ENCODE results near the gene SACM1L.
"Not testable (repeated sequence)": the region's sequence is repeated elsewhere in the genome, so short reads cannot be mapped to it uniquely, and the experiment has no call there.

The SACM1L gene

DNA sequence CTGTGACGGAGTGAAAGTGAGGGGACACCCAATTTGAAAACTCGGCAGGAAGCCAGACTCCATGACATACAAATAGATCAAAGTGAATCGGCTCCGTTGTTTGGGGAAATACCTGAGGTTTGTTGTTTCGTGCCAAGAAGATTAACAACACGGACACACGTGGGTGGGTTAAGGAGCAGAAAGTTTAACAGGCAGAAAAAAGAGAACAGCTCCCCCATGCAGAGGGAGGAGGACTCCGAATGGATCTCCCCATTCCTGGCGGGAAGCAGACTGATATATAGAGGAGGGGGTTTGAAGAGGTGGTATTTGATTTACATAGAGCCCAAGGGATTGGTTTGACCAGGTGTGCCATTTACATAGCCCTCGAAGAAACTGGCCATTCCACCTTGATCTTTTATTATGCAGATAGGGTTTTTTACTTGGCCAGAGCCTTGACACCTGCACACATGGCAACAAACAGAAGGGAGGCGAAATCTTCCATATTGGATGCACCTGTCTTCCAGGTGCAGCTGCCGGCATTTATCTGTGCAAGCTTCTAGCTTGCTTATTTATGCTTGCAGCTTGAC is 4.8 kb upstream of the SACM1L start:
- Mint-ChIP-seq H3K36me3 (ENCODE audit: low read depth) (peaks cover 23% of the 10 kb centered on the region), H3K27me3 (ENCODE audit: low read depth, poor library complexity) (peaks cover 20% of the 10 kb centered on the region), H3K4me3 (no peak overlapping the region), H3K27ac (no peak overlapping the region), H3K9me3 (peaks cover 22% of the 10 kb centered on the region), H3K4me1 (peaks cover 7% of the 10 kb centered on the region)
- TF ChIP-seq, protein P1, sequence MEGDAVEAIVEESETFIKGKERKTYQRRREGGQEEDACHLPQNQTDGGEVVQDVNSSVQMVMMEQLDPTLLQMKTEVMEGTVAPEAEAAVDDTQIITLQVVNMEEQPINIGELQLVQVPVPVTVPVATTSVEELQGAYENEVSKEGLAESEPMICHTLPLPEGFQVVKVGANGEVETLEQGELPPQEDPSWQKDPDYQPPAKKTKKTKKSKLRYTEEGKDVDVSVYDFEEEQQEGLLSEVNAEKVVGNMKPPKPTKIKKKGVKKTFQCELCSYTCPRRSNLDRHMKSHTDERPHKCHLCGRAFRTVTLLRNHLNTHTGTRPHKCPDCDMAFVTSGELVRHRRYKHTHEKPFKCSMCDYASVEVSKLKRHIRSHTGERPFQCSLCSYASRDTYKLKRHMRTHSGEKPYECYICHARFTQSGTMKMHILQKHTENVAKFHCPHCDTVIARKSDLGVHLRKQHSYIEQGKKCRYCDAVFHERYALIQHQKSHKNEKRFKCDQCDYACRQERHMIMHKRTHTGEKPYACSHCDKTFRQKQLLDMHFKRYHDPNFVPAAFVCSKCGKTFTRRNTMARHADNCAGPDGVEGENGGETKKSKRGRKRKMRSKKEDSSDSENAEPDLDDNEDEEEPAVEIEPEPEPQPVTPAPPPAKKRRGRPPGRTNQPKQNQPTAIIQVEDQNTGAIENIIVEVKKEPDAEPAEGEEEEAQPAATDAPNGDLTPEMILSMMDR (IDR thresholded peaks at IDR 0.05) = no peak
- no peak for DNase-seq

DNA sequence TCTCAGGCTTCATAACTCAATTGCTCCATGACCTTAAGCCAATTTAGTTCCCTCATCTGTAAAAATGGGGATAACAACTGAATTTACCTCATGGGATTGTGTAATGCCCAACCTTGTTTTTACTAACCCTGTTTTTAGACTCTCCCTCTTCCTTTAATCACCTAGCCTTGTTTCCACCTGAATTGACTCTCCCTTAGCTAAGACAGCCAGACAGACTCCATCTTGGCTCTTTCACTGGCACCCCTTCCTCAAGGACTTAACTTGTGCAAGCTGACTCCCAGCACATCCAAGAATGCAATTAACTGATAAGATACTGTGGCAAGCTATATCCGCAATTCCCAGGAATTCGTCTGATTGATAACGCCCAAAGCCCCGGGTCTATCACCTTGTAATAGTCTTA is 3.5 kb upstream of the SACM1L start:
- Mint-ChIP-seq H3K27ac (peak overlapping the region; percentile 36), H3K27me3 (ENCODE audit: low read depth, poor library complexity) (peaks cover 17% of the 10 kb centered on the region), H3K9me3 (peaks cover 22% of the 10 kb centered on the region), H3K36me3 (ENCODE audit: low read depth) (peaks cover 23% of the 10 kb centered on the region), H3K4me1 (peaks cover 12% of the 10 kb centered on the region)
- DNase-seq, H3K4me3 Mint-ChIP-seq: not testable (repeated sequence)

DNA sequence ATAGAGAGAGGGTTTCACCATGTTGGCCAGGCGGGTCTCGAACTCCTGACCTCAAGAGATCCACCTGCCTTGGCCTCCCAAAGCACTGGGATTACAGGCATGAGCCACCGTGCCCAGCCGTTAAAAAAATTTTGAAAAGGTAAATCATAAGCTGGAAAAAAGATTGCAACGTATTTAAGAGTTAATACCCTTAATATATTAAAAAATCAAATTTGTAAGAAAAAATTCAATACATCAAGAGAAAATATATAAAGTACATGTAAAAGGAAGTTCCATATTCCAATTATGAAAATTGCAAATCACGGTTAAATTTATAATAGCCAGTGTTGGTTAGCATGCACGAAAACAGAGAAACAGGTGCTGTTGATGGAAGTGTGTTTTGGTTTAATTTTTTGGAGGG is 2.3 kb upstream of the SACM1L start:
- peaks cover 20% of the 10 kb centered on the region for H3K36me3 Mint-ChIP-seq (ENCODE audit: low read depth)
- peaks cover 17% of the 10 kb centered on the region for H3K27me3 Mint-ChIP-seq (ENCODE audit: low read depth, poor library complexity)
- peaks cover 21% of the 10 kb centered on the region for H3K9me3 Mint-ChIP-seq
- no peak overlapping the region for H3K27ac Mint-ChIP-seq
- peaks cover 23% of the 10 kb centered on the region for H3K4me1 Mint-ChIP-seq
- no peak for DNase-seq
- TF ChIP-seq, protein P1 (IDR thresholded peaks at IDR 0.05) = no peak
- no peak overlapping the region for H3K4me3 Mint-ChIP-seq

DNA sequence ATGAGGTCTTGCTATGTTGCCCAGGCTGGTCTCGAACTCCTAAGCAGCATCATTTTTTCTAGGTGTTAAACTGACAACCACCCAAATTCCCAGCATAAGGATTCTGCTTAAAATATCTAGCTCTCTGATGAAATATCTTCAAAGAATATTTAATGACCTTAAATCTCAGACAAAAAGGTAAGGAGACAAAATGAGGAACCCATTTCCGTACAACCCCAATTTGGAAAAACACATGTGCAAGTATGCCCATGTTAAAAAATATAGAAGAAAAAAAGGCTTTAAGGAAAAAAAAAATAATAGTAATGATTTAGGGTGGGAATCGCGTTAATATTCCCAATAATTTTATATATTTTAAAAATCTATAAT is 1.4 kb upstream of the SACM1L start:
- Mint-ChIP-seq H3K4me1 (peaks cover 32% of the 10 kb centered on the region), H3K36me3 (ENCODE audit: low read depth) (peaks cover 15% of the 10 kb centered on the region), H3K9me3 (peaks cover 14% of the 10 kb centered on the region), H3K27ac (no peak overlapping the region), H3K27me3 (ENCODE audit: low read depth, poor library complexity) (peaks cover 17% of the 10 kb centered on the region), H3K4me3 (peak overlapping the region; percentile 91)
- no peak for DNase-seq
- TF ChIP-seq, protein P1 (IDR thresholded peaks at IDR 0.05) = no peak

DNA sequence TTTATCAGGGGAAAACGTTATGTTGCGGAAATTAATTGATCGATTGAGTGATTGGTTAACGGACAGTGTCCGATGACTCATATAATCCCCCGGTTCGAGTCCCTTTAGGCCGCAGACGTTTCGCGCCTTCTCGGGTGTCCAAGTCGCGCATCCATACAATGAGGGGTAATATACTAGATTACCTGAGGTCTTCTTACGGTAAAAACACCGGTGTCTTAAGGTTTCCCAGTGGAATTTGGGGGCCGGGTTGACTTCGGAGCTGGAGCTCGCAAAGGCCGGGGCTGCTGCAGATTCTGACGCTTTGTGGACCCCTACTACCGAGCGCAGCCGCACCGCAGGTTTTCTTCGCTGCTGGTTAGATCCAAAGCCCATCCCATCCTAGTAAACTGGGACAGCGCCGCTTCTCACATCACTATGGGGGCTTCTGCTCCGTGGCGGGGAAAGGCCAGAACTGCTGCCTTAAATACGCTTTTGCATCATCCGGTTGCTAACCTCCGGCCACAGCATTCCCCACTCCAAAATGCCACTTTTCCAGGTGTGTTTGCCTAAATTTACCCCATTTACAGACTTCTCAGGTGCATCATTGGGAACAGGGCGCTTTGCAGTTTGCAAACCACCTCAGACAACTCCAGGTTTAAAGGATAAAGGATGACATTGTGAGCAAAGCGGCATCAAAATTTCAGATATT is 858 bp upstream of the SACM1L start:
- Mint-ChIP-seq H3K27ac (peak overlapping the region; percentile 99), H3K36me3 (ENCODE audit: low read depth) (peaks cover 11% of the 10 kb centered on the region), H3K9me3 (peaks cover 9% of the 10 kb centered on the region), H3K27me3 (ENCODE audit: low read depth, poor library complexity) (peaks cover 14% of the 10 kb centered on the region), H3K4me3 (peak overlapping the region; percentile 91), H3K4me1 (peaks cover 33% of the 10 kb centered on the region)
- DNase-seq = peak; percentile 57
- TF ChIP-seq, protein P1 (IDR thresholded peaks at IDR 0.05) = no peak

DNA sequence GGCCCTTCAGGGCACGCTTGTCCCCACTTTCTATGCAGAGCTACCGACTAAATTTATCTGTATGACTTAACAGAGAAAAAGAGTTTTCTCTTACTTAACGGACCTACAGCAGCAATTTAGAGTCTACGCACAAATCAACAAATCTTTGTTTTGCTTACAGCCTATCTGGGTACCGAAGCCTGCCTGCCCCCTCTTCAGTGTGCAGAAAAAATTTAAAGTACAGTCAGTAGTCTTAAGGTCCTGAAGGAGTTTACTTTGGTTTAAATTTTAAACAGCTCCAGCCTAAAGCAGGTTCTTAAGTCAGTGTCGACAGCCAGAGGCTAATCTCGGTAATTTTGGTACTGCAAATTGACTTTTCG is 570 bp downstream of the SACM1L start:
- no peak for DNase-seq
- Mint-ChIP-seq H3K4me1 (peaks cover 35% of the 10 kb centered on the region), H3K9me3 (peaks cover 4% of the 10 kb centered on the region), H3K36me3 (ENCODE audit: low read depth) (peaks cover 14% of the 10 kb centered on the region), H3K4me3 (peak overlapping the region; percentile 91), H3K27me3 (ENCODE audit: low read depth, poor library complexity) (peaks cover 10% of the 10 kb centered on the region), H3K27ac (peak overlapping the region; percentile 99)
- TF ChIP-seq, protein P1 (IDR thresholded peaks at IDR 0.05) = no peak

Data from nephron progenitor cell (in vitro differentiated cells).